ENCODE data around the gene CEP83.
"Not testable (repeated sequence)": the region's sequence is repeated elsewhere in the genome, so short reads cannot be mapped to it uniquely, and the experiment has no call there.

CEP83 gene

GRCh38 chr12:94459728-94460615 lies at the start of gene CEP83:
Gene CEP83 (minus strand): TSS chr12:94459867. CDS start chr12:94412490, 47,377 bp downstream.
- peak; percentile 98 for DNase-seq

- DNase-seq, result no peak
Measured at GRCh38 chr12:94509317-94509716, 49.6 kb upstream of the CEP83 start.

GRCh38 chr12:94507455-94507854 lies 47.8 kb upstream of the CEP83 start:
- no peak for DNase-seq

- no peak for DNase-seq
Measured at GRCh38 chr12:94504386-94504785, 44.7 kb upstream of the CEP83 start.

- DNase-seq, result no peak
Measured at GRCh38 chr12:94503619-94504018, 44.0 kb upstream of the CEP83 start.

- DNase-seq, result no peak
Measured at GRCh38 chr12:94500831-94501567, 41.3 kb upstream of the CEP83 start.

GRCh38 chr12:94498698-94499097 lies 39.0 kb upstream of the CEP83 start:
- DNase-seq, result no peak

GRCh38 chr12:94498073-94498472 lies 38.4 kb upstream of the CEP83 start:
- no peak for DNase-seq

- no peak for DNase-seq
Measured at GRCh38 chr12:94495445-94496115, 35.9 kb upstream of the CEP83 start.

- no peak for DNase-seq
Measured at GRCh38 chr12:94491489-94491888, 31.8 kb upstream of the CEP83 start.

- DNase-seq, result peak; percentile 8
Measured at GRCh38 chr12:94488463-94488862, 28.8 kb upstream of the CEP83 start.

GRCh38 chr12:94481734-94482133 lies 22.1 kb upstream of the CEP83 start:
- DNase-seq, result no peak

GRCh38 chr12:94469522-94469921 lies 9.9 kb upstream of the CEP83 start:
- DNase-seq, result no peak

GRCh38 chr12:94460616-94460959 lies 921 bp upstream of the CEP83 start:
- no peak for DNase-seq

GRCh38 chr12:94458877-94459727 lies 565 bp downstream of the CEP83 start:
- no peak for DNase-seq

- no peak for DNase-seq
Measured at GRCh38 chr12:94457311-94457710, 2.4 kb downstream of the CEP83 start.

GRCh38 chr12:94454318-94454717 lies 5.3 kb downstream of the CEP83 start:
- not testable (repeated sequence) for DNase-seq

- DNase-seq, result no peak
Measured at GRCh38 chr12:94445662-94446061, 14.0 kb downstream of the CEP83 start.

GRCh38 chr12:94437303-94437702 lies 22.4 kb downstream of the CEP83 start:
- DNase-seq, result no peak

- DNase-seq, result peak; percentile 24
Measured at GRCh38 chr12:94435511-94435927, 24.1 kb downstream of the CEP83 start.

- DNase-seq, result peak; percentile 20
Measured at GRCh38 chr12:94434171-94434570, 25.5 kb downstream of the CEP83 start.

GRCh38 chr12:94433744-94434143 lies 25.9 kb downstream of the CEP83 start:
- no peak for DNase-seq

- DNase-seq, result peak; percentile 19
Measured at GRCh38 chr12:94430304-94430703, 29.4 kb downstream of the CEP83 start.

Data from eye (tissue), 1 donor.